GM12864 (cell line): ENCODE measurements around the gene OR4D10.

Experiments used
- DNase-seq: peaks from one replicate; pipeline ENCODE4 v3.0.0-alpha.2; 2011; ENCODE audit warnings: low read depth
- H3K4me3 ChIP-seq: 2 replicates; pipeline ENCODE4 v1.5.1; 2011; ENCODE audit warnings: mild to moderate bottlenecking, low read depth, low read length, control low read depth
- CTCF ChIP-seq: IDR thresholded peaks from 2 replicates; pipeline ENCODE4 v1.5.1; 2011; ENCODE audit warnings: low read depth, mild to moderate bottlenecking, moderate library complexity, low read length, control low read depth, inconsistent platforms; ENCODE audit errors: missing control alignments

OR4D10 gene

GRCh38 chr11:59523541-59523940 lies 50.4 kb downstream of the OR4D10 start:
- DNase-seq: no peak
- H3K4me3 ChIP-seq: no peak overlapping the region
- no peak for TF ChIP-seq CTCF

- H3K4me3 ChIP-seq: no peak overlapping the region
Observed at GRCh38 chr11:59528711-59529110, 55.6 kb downstream of the OR4D10 start.

More at GRCh38 chr11:59528711-59529110, 55.6 kb downstream of the OR4D10 start:
- no peak for DNase-seq
- no peak for TF ChIP-seq CTCF
